ENCODE results near the gene FSIP1. TPM values are rescaled to one million over a fixed set of nuclear protein-coding genes. Genes with fewer than 3 reads are reported as not detected.

Gene FSIP1
- polyA plus RNA-seq, 2 of the 4 experiments (the other 2 are of a cell fraction): 0.71 to 0.93 TPM

- no peak overlapping the region for H3K4me2 ChIP-seq
- FAIRE-seq (no peak), DNase-seq (ENCODE audit: low read depth in 1 of 2, low spot score in 1 of 2) (no peak), ATAC-seq (no peak)
- H3K4me1 ChIP-seq: peaks cover 3% of the 10 kb centered on the region; the same call in 1 of the 3 replicates
- CTCF ChIA-PET: no interaction called here
- TF ChIP-seq NPAS2 (CRISPR knock-in tag; IDR thresholded peaks at IDR 0.05; ENCODE audit: borderline replicate concordance) (no peak), ZFP36 (IDR thresholded peaks at IDR 0.05; ENCODE audit: borderline replicate concordance, partially characterized antibody) (no peak), CBX2 (IDR thresholded peaks at IDR 0.05; ENCODE audit: borderline replicate concordance, low read depth) (no peak), JUNB (IDR thresholded peaks at IDR 0.05) (no peak), KDM1A (IDR thresholded peaks at IDR 0.05; ENCODE audit: low read depth) (no peak), SREBF2 (IDR thresholded peaks at IDR 0.05) (no peak), CTCF (IDR thresholded peaks at IDR 0.05) (no peak), HOXB13 (CRISPR knock-in tag; IDR thresholded peaks at IDR 0.05; ENCODE audit: low read depth) (no peak), EHF (CRISPR knock-in tag; IDR thresholded peaks at IDR 0.05) (no peak), RNF2 (IDR thresholded peaks at IDR 0.05; ENCODE audit: borderline replicate concordance, low read depth) (no peak), FOSB (CRISPR knock-in tag; IDR thresholded peaks at IDR 0.05) (no peak), CHD2 (IDR thresholded peaks at IDR 0.05; ENCODE audit: low read length, partially characterized antibody) (no peak), TP53 (CRISPR knock-in tag; IDR thresholded peaks at IDR 0.05) (no peak), SMC3 (IDR thresholded peaks at IDR 0.05) (no peak), ESRRA (IDR thresholded peaks at IDR 0.05; ENCODE audit: borderline replicate concordance, low read length) (no peak)
- POLR2A ChIA-PET: no interaction called here
- H3K4me3 ChIP-seq: no peak overlapping the region
- no peaks in the 10 kb centered on the region for H3K9me3 ChIP-seq
- no peak overlapping the region for H3K27ac ChIP-seq
- 58% methylated on average over 6 of the region's 6 CpGs for WGBS (ENCODE audit: missing lambda C conversion rate)
Measured at GRCh38 chr15:39828374-39828931, 45.8 kb upstream of the FSIP1 start.

GRCh38 chr15:39826975-39827374 is 44.3 kb upstream of the FSIP1 start:
- CTCF ChIA-PET: interaction anchor here (1.2 to 1.7 kb wide), 4 partner anchors 9 to 94 kb away, joined by 3 to 4 read pairs (median 4); no protein-coding TSS in a partner anchor
- Histone ChIP-seq H3K4me1 (no peaks in the 10 kb centered on the region), H3K9me3 (no peaks in the 10 kb centered on the region), H3K27ac (no peak overlapping the region), H3K4me2 (no peak overlapping the region), H3K4me3 (no peak overlapping the region)
- 81% methylated on average over 2 of the region's 2 CpGs for WGBS (ENCODE audit: missing lambda C conversion rate)
- POLR2A ChIA-PET: no interaction called here
- no peak for ATAC-seq
- no peak for DNase-seq (ENCODE audit: low read depth in 1 of 2, low spot score in 1 of 2)
- no peak for FAIRE-seq
- TF ChIP-seq RAD21 (conservative IDR thresholded peaks at IDR 0.05 in 1 of 2, IDR thresholded peaks at IDR 0.05 in 1 of 2): no peak
- no peak for TF ChIP-seq HDAC2 (IDR thresholded peaks at IDR 0.05)
- TF ChIP-seq CHD2 (IDR thresholded peaks at IDR 0.05; ENCODE audit: low read length, partially characterized antibody): no peak
- no peak for TF ChIP-seq BCL3 (IDR thresholded peaks at IDR 0.05)
- TF ChIP-seq JUNB (IDR thresholded peaks at IDR 0.05): no peak
- TF ChIP-seq FOSB (CRISPR knock-in tag; IDR thresholded peaks at IDR 0.05): no peak
- TF ChIP-seq BHLHE40 (IDR thresholded peaks at IDR 0.05; ENCODE audit: low read depth, low read length): no peak

- POLR2A ChIA-PET: no interaction called here
- Histone ChIP-seq H3K4me1 (no peaks in the 10 kb centered on the region), H3K4me2 (no peak overlapping the region), H3K9me3 (no peaks in the 10 kb centered on the region), H3K4me3 (no peak overlapping the region), H3K27ac (no peak overlapping the region)
- DNase-seq (ENCODE audit: low read depth in 1 of 2, low spot score in 1 of 2): no peak
- WGBS (ENCODE audit: missing lambda C conversion rate): 57% methylated on average over 2 of the region's 2 CpGs
- CTCF ChIA-PET: interaction anchor here (0.9 to 1.0 kb wide), 2 partner anchors 30 to 243 kb away, joined by 3 read pairs; no protein-coding TSS in a partner anchor
- no peak for ATAC-seq
- TF ChIP-seq FOSB (CRISPR knock-in tag; IDR thresholded peaks at IDR 0.05) (no peak), HOXA7 (CRISPR knock-in tag; IDR thresholded peaks at IDR 0.05) (no peak), SMC3 (IDR thresholded peaks at IDR 0.05) (no peak), ZFP36 (IDR thresholded peaks at IDR 0.05; ENCODE audit: borderline replicate concordance, partially characterized antibody) (no peak), MAFK (IDR thresholded peaks at IDR 0.05; ENCODE audit: partially characterized antibody) (no peak), FOXS1 (CRISPR knock-in tag; IDR thresholded peaks at IDR 0.05) (no peak), CEBPB (IDR thresholded peaks at IDR 0.05) (no peak), MYC (IDR thresholded peaks at IDR 0.05; ENCODE audit: borderline replicate concordance, low read length) (no peak), NFE2L2 (conservative IDR thresholded peaks at IDR 0.05; ENCODE audit: low read length) (no peak), HOXB5 (CRISPR knock-in tag; IDR thresholded peaks at IDR 0.05) (no peak), RFX5 (IDR thresholded peaks at IDR 0.05) (no peak), NR3C1 (IDR thresholded peaks at IDR 0.05) (no peak), KDM1A (IDR thresholded peaks at IDR 0.05; ENCODE audit: low read depth) (no peak), TFCP2L1 (CRISPR knock-in tag; IDR thresholded peaks at IDR 0.05) (no peak), NPAS2 (CRISPR knock-in tag; IDR thresholded peaks at IDR 0.05; ENCODE audit: borderline replicate concordance) (no peak), JUN (IDR thresholded peaks at IDR 0.05) (no peak), USF2 (IDR thresholded peaks at IDR 0.05) (no peak)
- FAIRE-seq: no peak
Measured at GRCh38 chr15:39823634-39824033, 41.0 kb upstream of the FSIP1 start.
